CD4-positive, alpha-beta T cell treated with Interleukin-17A for 1 hour (primary cell): ENCODE data around the gene CACNA1G.

Source experiments
- DNase-seq: peaks from one replicate; pipeline ENCODE4 v3.0.0-alpha.2; 2020

The CACNA1G gene

DNA sequence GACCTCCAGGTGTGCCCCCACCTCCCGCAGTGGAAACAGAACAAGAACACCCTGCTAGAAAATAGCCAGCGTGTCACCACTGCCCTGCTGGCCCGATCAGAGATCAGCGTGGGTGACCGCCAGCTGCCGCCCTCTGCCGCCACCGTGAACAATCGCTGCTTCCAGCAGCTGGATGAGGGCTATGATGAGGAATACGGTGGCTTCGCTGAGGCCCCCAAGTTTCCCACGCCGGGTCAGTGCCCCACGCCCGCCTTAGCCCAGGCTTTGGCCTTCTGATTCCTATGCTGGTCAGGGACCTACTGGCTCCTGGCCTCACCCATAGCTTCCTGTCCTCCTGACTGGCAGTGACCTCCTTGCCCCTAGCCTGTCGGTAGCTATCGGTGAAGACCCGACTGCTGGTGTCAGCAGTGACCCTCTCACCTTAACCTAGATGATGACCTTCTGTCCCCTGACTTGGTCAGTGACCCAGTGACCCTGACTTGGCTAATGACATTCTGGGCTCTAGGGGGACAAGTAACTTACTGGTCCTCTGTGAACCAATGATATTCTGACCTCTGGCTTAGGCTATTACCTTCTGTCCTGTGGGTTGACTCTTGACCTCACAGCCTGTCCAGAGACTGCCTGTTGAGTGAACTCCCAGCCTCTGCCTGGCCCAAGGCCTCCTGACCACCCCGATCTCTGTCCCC lies 11.1 kb upstream of the CACNA1G start:
- no peak for DNase-seq

- no peak for DNase-seq
Observed at GRCh38 chr17:50549969-50550368, 10.5 kb upstream of the CACNA1G start.

DNA sequence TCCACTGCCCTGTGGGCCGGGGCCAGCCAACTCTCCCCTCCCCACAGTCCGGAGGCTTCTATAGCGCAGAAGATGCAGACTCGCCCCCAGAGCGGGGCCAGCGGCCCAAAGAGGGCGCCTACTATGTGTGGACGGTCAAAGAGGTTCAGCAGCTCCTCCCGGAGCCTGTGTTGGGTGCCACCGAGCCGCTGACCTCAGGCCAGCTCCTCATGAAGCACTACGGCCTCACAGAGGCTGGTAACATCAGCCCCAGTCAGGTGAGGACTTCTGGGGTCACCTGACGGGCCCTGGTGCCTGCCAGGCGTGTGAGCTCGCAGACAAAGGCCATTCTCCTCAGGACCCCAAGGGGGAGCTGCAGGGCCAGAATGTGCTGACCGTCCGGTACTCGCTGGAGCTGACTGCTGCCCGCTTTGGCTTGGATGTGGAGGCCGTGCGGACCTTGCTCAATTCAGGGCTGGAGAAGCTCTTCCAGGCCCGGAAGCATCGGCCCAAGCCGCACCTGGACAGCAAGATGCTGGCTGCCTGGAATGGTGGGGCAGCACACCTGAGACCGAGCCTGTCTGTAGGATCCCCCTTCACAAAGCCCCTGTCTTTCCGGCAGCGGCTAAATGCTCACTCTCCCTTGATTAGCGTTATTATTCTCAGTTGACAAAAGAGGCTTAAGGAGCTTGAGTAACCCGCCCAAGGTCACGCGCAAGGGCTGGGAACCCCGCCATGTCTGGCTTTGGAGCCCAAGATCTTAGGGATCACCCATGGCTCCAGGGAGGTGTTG lies 9.7 kb upstream of the CACNA1G start:
- DNase-seq: no peak

- no peak for DNase-seq
Observed at GRCh38 chr17:50551433-50551815, 9.1 kb upstream of the CACNA1G start.

GRCh38 chr17:50551884-50552283 lies 8.6 kb upstream of the CACNA1G start:
- DNase-seq: no peak

GRCh38 chr17:50554201-50554600 lies 6.3 kb upstream of the CACNA1G start:
- DNase-seq: no peak

DNA sequence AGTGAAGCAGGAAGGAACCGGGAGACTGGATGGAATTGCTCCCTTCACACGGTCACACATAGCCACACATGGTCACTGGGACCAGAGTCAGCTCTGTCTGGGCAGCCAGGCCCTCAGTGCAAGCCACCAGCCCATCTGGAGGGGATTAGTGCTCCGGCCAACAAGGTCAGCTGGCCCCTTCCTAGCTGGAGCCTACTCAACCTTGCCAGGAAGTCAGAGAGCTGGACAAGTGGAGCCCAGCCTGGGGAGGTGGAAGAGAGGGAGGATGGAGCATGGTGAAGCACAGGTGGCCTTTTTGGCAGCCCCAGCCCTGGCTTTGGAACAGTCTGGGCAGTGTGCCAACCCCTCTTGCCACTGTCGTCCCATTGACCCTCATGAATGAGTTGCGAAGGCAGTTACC lies 3.7 kb upstream of the CACNA1G start:
- DNase-seq: no peak

DNA sequence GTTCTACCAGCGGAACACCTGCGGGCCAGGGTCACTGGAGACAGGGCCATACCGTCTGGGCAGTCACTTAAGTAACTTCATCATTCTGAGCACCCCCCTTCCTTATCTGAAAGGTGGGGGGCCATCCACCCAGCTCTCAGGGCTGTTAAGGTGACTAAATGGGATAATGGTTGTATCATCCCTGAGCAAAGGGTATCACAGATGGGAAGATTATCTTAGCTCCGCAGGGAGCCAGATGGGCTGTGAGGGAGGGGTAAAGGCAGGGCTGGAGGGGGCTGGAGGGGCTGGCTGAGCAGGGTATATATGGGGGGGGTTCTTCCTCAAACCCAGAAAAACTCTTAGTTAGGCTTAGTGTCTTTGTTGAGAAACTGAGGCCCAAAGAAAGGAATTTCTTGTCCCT lies 2.9 kb upstream of the CACNA1G start:
- DNase-seq: no peak

GRCh38 chr17:50558091-50558490 lies 2.4 kb upstream of the CACNA1G start:
- DNase-seq: no peak

GRCh38 chr17:50558581-50558940 lies 2.0 kb upstream of the CACNA1G start:
- DNase-seq: no peak

GRCh38 chr17:50558941-50559614 lies 1.4 kb upstream of the CACNA1G start:
- peak; percentile 15 for DNase-seq

DNA sequence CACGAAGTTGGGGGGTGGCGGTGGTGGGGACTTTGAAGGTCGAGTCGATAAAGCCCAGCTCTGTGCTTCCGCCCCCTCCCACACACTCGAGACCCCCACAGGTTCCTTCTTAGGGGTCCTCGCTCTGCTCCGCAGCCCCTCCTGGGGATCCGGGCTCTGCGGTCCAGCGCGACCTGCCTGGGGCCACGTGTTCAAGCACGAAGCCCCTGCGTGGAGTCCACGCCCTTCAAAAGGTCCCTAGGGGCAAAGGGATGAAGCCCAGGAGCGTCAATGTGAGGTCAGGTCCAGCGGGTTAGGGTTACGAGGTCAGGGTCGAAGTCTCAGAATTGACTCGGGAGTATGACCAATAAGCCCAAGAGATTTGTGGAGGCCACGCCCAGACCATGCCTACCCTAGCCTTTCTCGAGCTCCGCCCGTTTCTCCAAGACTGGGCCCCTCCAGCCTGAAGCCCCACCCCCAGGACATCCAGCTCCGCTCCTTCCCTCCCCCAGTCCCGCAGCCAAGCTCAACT lies 786 bp upstream of the CACNA1G start:
- DNase-seq: peak; percentile 25

DNA sequence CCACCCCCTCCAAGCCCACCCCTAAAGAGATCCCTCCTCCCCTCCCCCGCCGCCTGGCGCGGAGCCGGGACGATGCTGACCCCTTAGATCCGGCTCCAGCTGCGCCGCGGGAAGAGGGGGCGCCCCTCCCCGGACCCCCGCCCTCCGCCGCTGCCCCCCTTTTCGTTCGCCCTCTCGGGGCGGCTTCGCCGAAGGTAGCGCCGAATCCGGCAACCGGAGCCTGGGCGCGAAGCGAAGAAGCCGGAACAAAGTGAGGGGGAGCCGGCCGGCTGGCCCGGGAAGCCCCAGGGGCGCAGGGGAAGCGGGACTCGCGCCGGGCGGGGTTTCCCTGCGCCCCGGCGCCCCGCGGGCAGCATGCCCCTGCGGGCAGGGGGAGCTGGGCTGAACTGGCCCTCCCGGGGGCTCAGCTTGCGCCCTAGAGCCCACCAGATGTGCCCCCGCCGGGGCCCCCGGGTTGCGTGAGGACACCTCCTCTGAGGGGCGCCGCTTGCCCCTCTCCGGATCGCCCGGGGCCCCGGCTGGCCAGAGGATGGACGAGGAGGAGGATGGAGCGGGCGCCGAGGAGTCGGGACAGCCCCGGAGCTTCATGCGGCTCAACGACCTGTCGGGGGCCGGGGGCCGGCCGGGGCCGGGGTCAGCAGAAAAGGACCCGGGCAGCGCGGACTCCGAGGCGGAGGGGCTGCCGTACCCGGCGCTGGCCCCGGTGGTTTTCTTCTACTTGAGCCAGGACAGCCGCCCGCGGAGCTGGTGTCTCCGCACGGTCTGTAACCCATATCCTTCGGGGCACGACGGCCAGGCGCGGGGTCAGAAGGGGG lies 623 bp downstream of the CACNA1G start:
- peak; percentile 24 for DNase-seq

DNA sequence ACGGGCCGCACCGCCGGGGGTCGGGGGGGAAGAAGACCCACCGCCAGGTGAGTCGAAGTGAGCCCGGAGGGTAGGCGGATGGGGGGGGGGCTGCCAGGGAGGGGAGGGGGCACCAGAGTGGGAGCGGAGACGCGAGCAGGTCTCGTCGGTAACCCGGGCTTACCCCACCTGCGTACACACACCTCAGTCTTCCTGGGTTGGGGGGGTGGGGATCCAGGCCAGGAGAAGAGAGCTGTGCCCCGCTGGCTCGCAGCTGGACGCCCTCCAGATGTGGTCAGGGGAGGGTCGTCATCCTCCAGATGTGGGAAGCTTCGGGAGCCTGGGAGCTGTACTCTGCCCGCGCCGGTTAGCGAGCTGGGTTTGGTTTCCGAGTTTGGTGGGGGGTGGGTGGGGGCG lies 1.2 kb downstream of the CACNA1G start:
- DNase-seq: no peak

DNA sequence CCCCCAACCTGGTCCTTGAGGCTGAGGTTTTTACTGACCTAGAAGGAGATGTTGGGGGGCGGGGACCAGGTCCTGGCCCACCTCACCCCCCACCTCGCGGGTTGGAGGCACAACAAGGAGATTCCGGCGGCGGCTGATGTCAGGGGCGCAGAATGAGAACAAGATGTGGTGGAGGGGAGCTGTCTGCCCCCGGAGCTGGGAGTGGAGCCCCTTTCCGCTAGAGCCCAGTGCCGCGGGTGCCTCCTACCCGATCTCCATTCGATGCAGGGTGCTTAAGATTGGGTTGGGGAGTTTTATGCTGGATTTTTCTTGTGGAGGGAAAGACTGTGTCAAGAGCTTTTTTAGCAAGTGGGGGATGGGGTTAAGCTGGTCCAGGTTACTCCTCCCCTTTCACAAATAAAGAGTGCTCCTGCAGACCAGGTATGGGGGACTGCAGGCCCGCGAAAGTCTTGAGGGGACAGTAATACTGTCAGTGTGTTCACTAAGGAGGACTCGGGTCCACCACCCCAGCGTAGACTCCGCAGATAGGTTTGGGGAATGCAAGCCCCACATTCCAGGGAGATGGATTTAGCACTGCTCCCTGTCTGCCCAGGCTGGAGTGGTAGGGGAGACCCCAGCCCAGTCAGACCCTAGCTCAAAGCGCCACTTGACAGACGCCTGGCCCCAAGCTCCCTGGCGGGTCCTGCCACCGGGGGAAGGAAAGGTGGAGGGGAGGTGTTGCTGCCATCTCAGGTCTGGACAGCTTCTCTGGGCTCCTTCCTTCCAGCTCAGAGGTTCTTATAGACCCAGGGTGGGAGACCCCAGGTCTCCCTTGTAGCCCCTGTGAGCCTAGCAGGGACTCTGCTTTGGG lies 2.0 kb downstream of the CACNA1G start:
- peak; percentile 11 for DNase-seq

DNA sequence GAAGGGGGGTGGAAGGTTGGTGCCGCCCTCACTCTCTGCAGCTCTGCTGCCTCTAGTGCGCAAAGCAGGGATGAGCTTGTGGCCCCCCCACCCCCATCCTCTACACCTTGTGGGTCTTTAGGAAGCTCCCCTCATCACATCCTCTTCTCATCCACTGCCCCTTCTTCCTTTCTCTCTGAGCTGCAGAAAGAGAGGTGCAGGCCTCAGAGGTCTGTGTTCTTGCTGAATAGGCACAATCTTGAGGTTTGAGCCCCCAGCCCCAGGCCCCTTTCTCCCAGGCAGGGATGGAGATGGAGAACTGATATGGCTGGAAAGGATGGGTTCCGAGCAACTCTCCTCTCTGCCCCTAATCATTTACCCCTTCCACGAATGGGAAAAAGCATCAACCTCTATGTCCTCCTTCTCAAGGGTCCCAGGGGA lies 2.6 kb downstream of the CACNA1G start:
- no peak for DNase-seq

DNA sequence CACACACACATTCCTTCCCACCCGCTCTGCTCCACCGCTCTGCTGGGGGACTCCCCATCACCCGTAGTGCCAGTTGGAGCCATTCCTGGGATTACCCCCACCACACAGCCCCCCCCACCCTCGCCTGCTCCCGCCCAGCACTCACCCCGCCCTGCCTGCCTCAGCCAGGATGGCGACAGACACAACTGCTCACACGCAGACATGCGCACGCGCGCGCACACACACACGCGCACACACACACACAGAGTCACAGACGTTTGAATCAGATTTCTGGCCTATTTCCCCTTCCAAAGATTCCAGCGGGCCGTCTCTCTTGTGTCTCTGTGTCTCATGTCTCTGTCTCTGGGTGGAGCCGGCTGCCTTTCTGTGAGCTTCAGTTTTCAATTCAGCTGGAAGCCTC lies 4.4 kb downstream of the CACNA1G start:
- DNase-seq: peak; percentile 19

DNA sequence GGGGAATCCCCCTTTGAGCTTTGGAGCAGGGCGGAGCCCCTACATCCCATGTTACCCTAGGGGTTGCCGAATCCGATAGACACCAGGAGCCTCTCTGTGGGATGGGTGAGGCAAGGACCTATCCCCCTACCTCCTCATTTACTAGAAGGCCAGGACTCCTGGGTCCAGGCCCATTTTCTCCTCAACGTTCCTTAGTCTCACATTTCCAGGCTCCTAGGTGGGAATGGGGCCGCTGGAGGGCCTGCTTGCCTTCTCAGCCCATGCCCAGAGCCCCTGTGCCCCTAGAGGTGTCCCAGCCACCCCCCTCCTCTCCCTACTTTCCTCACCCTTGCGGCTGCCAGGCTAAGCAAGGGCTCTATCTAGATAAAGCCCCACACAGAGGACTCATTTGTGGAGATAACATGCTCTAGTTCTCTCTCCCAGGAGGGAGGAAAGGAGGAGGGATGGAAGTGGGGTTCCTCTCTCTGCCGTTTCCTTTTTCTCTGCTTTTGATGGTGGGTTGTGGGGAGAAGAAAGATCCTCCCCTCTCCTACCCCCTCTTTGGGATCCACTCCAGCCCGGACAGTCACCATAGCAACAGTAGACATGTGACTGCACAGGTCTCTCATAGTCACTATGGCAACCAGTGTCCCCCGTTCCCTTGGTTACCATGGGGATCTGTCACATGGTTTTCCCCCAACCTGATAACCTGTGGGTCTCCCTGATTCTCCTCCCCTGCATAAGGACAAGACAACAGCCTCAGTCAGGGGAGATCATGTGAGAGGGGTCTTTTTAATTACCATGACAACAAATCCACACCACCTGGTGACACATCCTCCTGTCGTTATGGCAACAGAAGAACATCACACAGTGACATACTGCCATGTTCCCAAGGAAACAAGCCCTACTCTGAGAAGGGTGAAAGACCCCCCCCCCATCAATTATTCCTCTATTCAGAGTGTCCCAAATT lies 5.2 kb downstream of the CACNA1G start:
- peak; percentile 54 for DNase-seq

- no peak for DNase-seq
Observed at GRCh38 chr17:50566886-50567285, 6.4 kb downstream of the CACNA1G start.

DNA sequence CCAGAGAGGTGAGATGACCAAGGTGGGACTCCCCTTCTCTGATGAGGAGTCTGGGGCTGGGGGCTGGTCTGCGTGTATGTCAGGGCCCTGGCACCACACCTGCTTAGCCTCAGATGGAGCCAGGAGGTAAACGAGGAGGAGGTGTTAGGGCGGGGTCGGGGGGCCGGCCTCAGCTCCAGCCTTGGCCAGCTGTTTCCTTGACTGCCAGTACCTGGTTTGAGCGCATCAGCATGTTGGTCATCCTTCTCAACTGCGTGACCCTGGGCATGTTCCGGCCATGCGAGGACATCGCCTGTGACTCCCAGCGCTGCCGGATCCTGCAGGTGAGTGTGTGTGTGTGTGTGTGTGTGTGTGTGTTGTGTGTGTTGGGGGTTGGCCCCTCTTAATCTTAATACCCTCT lies 8.1 kb downstream of the CACNA1G start:
- no peak for DNase-seq

DNA sequence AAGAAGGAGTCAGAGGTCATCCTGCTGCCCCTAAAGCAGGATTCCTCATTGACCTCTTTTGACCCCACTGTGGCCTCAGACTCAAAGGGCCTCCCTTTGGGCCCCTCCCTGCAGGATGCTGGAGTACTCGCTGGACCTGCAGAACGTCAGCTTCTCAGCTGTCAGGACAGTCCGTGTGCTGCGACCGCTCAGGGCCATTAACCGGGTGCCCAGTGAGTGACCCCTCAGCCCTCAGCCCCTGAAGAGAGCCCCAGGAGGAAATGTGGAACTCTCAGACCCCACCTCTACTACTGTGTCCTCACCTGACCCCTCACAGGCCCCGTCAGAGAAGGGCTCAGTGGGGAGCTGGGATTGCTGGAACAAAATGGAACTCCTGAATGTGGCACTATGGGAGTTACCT lies 9.1 kb downstream of the CACNA1G start:
- no peak for DNase-seq
